ENCODE data around the gene FOXP1.

FOXP1 gene

DNA sequence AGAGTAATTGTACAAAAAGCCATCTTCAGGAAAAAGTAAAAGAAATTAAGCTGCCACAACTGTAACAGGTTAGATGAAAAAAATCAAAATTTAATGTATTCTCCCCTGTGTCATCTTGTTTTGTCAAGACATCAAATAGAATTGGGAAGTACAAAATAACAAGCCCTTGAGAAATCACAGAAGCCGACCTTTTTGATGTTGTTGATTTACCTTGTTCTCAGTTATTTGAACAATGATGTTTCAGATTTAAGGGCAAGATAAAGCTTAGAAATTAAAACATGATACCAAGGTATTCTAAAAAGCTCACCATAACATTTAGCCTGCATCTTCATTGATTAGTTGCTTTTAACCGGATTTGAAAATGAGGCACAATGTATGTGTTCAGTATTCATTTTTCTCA is 523.0 kb downstream of the FOXP1 start:
- DNase-seq (ENCODE audit: low read depth in 2 of 2): no peak

DNA sequence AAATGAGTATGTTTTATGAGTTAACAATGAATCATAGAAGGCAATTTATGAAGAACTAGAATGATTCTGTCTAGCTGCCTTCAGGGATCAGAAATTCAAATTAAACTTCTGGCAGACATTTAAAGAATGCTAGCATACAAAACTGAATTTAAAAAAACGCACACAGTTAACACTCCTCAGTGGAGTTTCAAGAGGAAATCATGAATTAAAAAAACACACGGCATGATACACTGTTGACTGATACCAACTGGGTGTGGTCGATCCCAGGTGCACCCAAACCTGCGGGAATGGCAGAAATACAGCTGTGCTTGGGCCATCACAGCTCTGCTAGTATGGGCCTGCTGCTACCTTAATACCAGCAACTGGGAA is 526.0 kb downstream of the FOXP1 start:
- no peak for DNase-seq (ENCODE audit: low read depth in 2 of 2)

DNA sequence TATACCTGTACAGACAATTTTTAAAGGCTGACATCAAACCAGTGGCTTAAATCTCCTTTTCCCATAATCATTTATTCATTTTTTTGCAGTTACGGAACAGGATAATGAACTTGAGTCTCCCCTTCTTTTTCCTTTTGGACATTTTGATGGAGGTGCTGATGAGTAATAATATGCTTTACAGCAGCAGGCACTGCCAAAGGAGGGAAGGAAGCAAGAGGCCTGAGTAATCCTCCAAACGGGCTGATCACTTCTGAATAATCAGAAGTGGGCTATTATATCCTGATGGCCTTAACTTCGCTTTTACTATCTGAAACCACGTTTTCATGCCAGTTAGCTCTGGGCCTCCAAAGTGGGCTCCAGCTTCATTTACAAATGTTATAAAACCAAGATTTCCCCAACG is 527.2 kb downstream of the FOXP1 start:
- no peak for DNase-seq (ENCODE audit: low read depth in 2 of 2)

DNA sequence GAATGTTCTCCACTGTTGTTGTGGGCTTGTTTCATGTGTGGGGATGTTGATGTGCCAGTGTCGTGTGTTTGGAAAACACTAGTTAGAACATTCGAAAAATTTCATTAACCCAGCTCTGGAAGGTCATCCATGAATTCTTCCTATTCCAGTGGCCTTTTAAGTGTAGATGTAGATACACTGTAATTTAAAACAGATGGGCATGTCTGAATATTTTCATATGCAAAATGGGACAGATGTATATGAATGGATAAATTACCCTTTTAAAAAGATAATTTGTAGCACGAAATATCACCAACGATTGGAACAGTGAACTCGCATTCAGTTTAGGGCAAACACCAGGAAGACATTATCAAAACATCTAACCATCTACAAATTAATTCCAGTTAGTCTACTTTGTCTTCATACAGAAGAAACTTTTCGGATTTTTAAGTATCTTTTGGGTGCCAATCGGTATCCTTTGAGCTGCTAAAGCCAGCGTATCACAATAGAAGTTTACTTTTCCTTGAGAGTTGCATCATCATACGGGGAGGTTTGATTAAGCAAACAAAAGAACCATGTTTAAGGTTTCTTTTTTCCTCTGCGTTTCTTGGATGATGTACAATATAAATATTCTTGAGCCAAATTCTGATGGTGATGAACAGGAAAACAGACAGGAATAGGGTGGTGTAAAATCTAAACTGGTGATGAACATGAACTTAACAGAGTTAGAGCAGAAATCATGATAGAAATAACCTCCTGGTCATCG is 528.1 kb downstream of the FOXP1 start:
- DNase-seq (ENCODE audit: low read depth in 2 of 2): no peak

DNA sequence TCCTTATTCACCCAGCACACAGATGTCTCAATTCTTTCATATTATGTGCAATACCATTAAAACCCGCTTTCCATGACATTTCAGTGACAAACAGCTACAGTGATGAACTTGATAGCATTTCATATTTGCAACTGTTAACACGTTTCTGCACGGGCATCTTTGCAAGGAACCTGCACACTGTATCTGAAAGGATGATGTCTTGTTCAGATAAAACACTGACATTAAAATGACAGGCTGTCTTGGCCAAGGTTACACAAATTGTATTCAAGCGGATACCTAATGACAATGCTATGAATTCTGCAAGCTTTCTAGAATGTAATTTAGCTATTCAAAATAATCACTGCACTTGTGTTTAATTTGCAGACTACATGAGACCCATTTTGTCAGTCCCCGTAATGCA is 529.2 kb downstream of the FOXP1 start:
- DNase-seq (ENCODE audit: low read depth in 2 of 2): no peak

DNA sequence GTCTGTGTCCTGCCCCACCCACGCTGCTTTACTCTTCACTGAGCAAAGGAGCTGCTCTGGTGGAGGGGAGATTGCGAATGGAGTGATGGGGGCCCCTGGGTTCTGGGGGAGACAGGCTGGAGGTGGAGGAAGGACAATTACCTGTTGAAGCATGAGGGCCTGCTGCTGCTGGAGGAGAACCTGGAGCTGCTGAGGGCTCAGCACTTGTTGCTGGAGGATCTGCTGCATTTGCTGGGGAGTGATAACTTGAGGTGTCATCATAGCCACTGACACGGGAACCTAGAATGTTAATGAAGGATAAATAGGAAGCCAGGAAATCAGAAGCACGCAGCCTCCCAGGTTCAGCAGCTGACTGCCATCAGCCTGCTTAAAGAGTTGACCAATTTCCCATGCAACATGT is 530.0 kb downstream of the FOXP1 start:
- no peak for DNase-seq (ENCODE audit: low read depth in 2 of 2)

DNA sequence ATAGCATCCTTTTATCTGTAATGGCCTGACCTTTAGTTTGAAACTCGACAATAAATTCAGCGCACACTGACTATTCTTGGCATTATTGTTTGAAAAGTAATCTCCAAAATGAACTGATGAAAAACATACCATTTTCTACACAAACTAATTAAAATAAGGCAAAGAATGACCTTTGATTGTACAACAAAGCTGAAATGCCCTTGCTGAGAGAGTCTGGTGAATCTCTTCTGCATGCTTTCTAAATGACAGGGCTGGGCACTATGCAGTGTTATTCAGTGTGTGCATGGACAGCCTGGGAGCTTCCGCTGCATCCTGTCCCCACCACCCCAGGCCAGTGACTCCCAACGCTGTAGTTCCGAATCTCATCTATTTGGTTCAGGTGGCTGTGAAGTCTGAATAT is 530.8 kb downstream of the FOXP1 start:
- no peak for DNase-seq (ENCODE audit: low read depth in 2 of 2)

DNA sequence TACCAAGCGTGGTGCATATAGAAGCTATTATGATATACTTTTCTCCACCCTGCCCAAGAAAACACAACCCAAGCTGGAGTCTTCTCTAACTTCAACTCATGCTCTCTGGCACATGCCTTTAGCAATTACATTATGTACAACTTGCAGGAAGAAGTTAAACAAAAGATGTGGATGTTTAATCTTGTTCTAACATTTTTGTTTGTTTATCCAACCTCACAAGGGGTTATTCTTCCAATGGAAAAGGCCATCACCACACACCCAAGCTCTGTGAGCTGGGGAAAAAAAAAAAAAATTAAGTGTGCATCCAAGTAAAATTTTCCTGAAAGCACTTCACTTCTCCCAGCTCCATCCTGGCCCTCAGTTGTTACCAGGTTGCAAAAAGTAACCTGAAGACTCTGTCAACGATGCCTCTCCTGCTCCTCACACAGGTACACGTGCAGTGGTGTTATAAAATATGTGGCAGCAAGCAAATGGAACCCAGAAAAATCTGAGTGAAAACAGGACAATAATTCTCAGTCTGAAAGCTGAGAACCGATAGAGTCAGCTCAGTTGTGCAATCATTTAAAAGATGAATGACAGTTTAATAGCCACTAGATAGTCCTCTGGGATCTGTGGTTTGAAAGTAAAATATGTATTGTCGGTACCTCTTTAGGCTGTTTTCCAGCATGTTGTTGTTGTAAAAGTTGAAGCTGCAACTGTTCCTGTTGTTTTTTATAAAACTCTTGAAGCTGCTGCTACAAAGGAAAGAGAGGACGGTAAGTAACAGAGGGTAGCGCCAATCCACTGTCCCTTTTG is 531.4 kb downstream of the FOXP1 start:
- no peak for DNase-seq (ENCODE audit: low read depth in 2 of 2)

DNA sequence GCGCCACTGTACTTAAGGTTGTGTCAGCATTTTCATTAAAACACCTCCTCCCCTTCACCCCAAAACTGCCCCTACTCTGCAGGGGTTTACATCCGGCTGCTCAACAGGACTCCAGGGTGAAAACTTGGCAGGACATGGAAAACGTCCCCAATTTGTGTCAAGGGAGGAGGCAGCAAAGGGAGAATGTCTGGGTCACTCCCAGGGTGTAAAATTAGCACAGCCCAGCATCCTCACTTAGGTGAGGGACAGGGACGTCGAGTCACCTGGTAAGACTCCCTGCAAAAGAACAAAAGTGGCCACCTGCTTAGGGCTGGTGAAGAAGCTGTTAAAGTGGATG is 532.3 kb downstream of the FOXP1 start:
- no peak for DNase-seq (ENCODE audit: low read depth in 2 of 2)

DNA sequence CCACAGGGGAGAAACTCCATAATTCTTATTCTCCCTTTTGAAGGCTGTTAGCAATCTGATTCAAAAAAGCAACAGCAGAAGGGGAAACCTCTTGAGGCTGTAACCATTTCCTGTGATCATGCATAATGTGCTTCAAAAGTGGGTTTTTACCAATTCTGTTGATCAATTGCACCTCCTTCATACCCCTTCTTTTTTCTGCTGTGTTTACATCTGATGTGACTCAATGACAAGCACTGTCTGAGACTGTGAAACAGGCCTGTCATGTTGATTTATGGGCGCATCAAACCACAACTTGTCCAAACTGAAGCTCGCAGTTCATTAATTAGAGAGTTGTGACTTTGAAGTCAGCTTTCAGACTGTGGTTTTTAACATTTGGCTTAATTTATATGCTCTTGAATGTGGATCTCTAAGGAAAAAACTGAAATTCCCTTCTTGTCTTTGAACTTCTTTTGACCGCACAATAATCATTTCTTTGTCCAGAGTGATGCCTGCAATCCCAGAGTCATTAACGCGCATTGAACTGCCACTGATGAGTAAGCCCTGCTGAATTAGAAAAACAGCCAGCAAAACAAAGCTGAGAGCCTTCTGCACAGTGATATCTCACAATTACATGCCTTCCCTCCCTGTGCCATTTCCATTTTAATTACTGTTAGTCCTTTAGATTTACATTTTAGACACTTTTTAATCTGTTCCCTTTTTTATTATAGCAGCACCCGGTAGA is 532.8 kb downstream of the FOXP1 start:
- DNase-seq (ENCODE audit: low read depth in 2 of 2): no peak

DNA sequence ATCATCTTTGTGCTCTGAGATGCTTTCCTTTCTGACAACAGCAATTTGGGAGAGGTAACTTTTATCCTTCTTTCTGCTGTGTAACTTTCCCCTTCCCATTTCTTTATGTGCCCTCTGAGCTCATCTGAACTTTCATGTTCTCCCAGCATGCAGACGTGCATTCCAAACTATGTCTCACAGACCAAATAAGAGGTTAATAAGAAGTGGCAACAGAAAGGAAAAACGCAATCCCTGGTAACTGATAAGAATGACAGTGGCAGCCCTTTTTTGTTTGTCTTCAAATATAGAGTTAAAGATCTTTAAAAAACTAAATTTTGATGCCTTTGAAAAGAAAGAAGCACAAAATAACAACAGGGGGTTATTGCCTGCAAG is 533.4 kb downstream of the FOXP1 start:
- DNase-seq (ENCODE audit: low read depth in 2 of 2): no peak

DNA sequence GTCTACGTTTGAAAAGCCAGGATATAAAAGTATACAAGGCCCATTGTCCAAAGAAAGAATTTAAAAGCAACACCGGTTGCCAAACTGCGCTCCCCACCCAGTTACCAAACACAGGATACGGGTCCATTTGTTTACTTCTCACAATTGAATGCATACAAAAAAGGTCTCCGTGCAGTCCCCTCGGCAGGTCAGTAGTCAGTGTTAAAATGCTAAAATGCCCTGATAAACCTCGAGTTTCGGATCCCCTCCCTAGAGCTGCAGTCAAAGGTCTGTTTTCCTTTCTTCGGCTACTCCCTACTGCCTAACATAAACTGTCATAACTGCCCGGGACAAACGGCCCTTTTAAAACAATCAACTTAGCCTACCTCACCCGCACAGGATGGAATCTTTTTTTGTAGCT is 534.6 kb downstream of the FOXP1 start:
- DNase-seq (ENCODE audit: low read depth in 2 of 2): no peak

DNA sequence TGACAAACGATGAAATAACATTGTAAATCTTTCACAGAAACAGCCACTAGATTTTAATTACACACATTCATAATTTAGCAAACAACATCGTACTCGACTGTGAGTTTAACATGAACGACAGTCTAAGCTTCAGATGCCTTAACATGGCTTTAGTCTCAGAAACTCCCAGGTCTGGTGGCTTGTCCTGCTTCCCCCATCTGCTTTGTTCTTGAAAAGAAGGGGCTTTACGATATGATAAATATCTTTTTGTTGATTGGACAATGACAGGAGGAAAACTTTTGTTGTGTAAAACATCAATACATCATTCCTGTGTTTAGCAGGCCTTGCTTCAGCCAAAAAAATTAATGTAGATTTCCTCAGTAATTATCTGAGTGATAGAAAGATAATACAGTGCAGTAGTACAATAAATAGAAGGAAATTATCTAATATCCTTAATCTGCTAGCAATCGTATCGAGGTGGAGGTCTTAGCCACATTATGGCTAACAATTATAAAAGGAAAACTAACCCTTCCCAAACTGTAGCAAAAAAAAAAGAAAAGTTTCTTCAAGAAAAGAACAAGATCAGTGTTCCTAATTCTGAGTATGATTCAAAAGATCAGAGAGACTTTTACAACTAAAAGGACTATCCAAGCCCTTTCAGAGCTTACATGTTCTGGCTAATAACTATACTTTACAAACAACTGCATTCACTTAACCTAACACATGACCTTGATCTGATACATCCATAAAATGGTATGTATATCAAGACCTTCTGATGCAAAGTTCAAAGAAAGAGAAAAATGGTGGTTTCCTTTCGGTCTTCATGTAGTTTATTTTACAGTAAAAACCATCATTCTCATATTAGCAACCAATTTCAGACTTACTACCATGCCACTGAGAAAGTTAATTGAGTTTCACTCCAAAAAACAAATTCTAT is 535.7 kb downstream of the FOXP1 start:
- no peak for DNase-seq (ENCODE audit: low read depth in 2 of 2)

DNA sequence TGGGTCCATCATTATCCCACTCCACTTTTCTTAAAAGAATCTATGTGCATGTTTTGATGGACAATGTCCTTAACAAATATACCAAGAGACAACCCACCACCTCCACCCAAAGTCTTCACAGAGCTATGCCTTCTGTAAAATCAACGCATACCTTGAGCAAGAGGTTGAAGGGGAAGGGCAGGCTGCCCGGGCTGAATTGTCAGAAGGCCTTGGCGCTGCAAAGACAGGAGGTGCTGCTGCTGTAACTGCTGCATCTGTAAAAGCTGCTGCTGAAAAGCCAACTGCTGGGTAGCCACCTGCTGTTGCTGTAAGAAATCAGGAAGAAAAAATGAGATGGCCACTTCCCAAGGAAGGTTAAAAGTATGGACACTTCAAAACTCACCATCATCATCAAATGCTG is 536.7 kb downstream of the FOXP1 start:
- no peak for DNase-seq (ENCODE audit: low read depth in 2 of 2)

DNA sequence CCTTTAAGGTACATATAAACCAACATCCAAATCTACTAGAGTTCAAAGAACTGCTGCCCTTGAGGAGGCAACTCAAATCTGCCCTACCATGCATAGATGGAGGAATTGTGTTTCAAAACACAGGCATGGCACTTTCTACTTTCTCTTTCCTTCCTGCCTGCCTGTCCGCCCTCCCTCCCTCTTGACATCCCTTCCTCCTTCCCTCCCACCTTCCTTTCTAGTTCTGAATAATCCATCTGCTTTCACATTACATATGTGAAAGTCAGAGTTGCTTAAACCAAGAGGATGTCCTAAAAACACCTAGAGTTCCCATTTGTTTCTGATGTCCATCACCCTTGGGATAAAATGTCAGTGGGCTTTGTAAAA is 537.6 kb downstream of the FOXP1 start:
- DNase-seq (ENCODE audit: low read depth in 2 of 2): no peak

DNA sequence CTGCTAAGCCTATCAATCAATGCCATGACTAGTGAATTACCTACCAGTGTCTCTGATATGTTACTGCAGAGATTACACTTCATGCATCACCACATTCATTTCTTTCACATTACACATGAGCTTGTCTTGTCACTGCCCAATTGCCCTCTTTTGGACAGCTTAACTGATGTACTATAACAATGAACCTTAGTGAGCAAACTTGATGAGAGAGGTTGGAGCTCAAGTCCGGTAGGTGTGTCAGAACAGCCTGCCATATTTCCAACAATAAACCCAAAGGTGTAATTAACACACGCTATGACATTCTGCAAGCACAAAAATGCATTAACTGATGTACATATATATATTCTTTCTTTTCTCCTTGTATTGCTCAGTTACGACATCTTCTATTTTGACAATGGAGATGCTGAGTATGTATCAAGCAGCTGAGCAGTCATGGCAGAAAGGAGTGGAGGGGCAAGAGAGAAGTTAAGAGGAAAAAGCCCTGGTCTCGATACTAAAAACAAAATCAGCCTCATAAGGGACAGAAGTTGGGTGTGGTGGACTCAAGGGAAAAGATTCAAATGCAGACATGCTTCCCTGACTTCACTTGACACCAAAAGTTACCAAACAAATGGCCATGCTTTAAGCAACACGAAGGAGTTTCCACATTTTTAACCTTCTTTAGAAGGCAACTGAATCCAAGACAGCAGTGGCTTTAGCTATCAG is 538.2 kb downstream of the FOXP1 start:
- DNase-seq (ENCODE audit: low read depth in 2 of 2): no peak

DNA sequence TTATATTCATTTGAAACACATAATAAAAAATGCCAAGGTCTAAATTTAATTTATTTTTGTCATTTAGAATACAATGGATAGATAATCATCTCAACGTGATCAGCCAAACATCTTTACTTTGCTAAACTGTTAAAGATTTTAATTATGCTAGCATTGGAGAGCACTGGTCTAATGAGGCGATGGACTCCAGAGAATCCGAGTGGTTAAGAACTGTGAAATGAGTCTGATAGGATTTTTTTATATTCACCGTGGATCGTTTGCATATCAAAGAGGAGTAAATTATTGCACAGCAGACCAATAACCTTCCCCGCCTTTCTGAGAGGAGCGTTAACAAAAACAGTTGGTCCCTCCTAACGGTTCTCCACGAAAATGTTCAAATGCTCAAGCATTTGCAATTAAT is 540.8 kb downstream of the FOXP1 start:
- DNase-seq (ENCODE audit: low read depth in 2 of 2): no peak

DNA sequence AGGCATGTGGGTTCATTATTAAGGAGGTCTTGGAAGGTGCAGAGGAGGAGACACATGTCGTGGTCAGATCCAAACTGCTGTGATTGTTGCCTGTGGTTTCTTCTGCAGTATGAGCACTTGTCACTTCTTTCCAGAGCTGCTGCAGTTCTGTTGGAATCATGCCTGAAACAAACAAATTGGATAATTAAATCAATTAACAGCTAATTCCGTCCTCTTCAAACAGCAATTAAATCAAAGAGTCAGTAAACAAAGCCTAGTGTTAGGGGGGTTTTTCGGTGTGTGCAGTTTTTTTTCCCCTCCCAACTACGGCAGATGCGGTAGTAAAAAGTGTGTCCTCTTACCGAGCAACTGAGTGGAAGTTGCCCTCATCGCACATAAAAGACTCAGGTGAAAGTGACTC is 542.2 kb downstream of the FOXP1 start:
- DNase-seq (ENCODE audit: low read depth in 2 of 2): no peak

DNA sequence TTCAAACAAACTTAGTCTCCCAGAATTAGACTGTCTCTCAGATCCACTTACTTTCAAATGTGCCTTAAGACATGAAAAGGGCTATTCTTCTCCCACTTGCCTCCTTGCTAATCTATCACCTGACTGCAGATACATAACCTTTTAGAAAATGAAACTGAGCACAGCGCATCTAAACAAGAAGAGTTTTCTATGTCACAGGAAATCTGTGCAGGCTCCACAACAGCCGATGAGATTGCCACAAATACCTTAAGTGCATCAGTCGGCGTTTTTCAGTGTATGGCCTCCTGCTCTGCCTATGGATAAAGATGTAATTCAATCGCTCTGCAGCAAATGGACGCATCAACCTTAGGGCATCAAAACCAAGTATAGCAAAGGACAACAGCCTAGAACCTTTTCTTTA is 544.2 kb downstream of the FOXP1 start:
- DNase-seq (ENCODE audit: low read depth in 2 of 2): no peak

DNA sequence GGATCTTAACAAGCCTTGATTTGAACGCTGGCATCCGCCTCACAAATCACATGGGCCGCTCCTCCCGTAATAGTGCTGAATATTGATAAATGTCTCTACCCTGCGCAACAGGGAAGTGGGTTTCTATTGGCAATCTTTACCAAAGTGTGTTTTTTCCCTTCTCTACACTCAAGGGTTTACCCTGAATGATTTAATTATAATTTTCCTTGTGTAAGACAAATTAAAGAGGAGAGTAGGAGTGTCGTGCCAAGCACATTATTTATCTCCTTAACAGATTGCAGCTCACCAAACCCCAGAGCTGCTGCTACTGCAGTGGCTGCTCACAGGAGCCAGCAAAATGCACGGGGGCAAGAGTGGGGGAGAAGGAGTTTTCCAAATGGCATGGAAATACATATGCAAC is 545.8 kb downstream of the FOXP1 start:
- no peak for DNase-seq (ENCODE audit: low read depth in 2 of 2)

DNA sequence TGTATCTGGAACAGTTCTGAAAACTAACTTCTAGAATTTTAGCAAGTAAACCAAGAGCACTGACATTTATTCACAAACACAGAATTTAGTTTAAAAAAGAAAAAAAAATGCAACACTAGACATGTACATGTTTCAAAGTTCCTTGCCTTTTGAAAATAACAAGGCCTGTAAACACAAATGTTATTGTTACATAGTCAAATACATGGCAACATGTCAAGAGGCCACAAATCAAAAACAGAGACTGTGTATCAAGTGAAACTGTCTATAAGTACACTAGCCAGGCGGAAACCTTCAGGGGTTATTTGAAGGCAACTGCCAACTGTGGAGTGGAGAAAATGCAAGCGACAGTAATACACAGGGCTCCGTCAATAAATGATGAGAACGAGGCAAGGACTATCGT is 547.6 kb downstream of the FOXP1 start:
- no peak for DNase-seq (ENCODE audit: low read depth in 2 of 2)

DNA sequence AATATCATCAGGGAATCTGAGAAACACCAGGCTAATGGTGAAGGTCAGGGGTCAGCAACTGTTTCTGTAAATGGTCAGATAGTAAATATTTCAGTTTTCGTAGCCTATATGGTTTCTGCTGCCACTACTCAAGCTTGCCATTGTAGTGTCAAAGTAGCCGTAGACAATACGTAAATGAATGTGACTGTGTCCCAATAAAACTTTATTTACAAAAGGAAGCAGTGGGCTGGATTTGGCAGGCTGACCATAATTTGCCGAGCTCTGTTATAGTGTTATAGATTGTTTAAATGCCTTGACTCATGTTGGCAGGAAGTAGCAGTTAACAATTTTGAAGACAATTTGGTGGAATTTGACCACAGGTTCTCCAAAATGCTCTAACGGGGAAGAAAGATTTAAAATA is 548.2 kb downstream of the FOXP1 start:
- no peak for DNase-seq (ENCODE audit: low read depth in 2 of 2)
